IMR-90 (cell line): ENCODE results near the gene WEE1. TPM values are rescaled to one million over a fixed set of nuclear protein-coding genes. Genes with fewer than 3 reads are reported as not detected.

ENCODE experiments used
- ATAC-seq: fragments of 200-7000 bp; cut with Tn5 transposase; 2 replicates; pipeline ENCODE4 v1.9.1; 2020; ENCODE audit warnings: low read depth, mild to moderate bottlenecking, moderate library complexity
- BruUV-seq: library from RNA; stranded (reverse); fragments of 400-500 nt; replicated peaks from 2 replicates; lab custom pipeline; 2021; lab: Mats Ljungman, UMichigan
- CTCF ChIA-PET: fragments of 300-600 bp; formaldehyde crosslinking; extraction: SDS; loops from one replicate; lab custom pipeline; 2021; ENCODE audit warnings: antibody characterized with exemption; lab: Yijun Ruan, JAX
- POLR2A ChIA-PET: fragments of 300-600 bp; sonication (Branson Sonifier 250); formaldehyde crosslinking; loops from one replicate; lab custom pipeline; 2022; ENCODE audit warnings: antibody characterized with exemption; ENCODE audit not compliant: unreplicated experiment; lab: Charles Lee
- DNase-seq: peaks from one replicate; pipeline ENCODE4 v3.0.0; 2013
- H2AFZ ChIP-seq: replicated peaks from 2 replicates; pipeline ENCODE3; 2013; ENCODE audit warnings: low read length, mild to moderate bottlenecking; ENCODE audit not compliant: poor library complexity
- H2AK5ac ChIP-seq: 2 replicates; pipeline ENCODE4 v1.6.1; 2013; ENCODE audit warnings: low read depth, low read length, inconsistent platforms
- H2AK9ac ChIP-seq: replicated peaks from 2 replicates; pipeline ENCODE3; 2013; ENCODE audit warnings: mild to moderate bottlenecking, low read depth, low read length, moderate library complexity; ENCODE audit not compliant: poor library complexity
- H2BK120ac ChIP-seq: 2 replicates; pipeline ENCODE4 v1.6.1; 2013; ENCODE audit warnings: low read depth, low read length, inconsistent platforms
- H2BK15ac ChIP-seq: 3 replicates; pipeline ENCODE4 v1.6.1; 2013; ENCODE audit warnings: low read depth, low read length, inconsistent platforms
- H2BK20ac ChIP-seq: 2 replicates; pipeline ENCODE4 v1.6.1; 2013; ENCODE audit warnings: low read depth, mild to moderate bottlenecking, inconsistent platforms, low read length, moderate library complexity
- H2BK5ac ChIP-seq: 2 replicates; pipeline ENCODE4 v1.6.1; 2013; ENCODE audit warnings: mild to moderate bottlenecking, low read depth, low read length, inconsistent platforms; ENCODE audit not compliant: poor library complexity, severe bottlenecking
- H3K14ac ChIP-seq: replicated peaks from 2 replicates; pipeline ENCODE4 v1.6.1; 2013; ENCODE audit warnings: low read depth, low read length, inconsistent platforms
- H3K18ac ChIP-seq: 2 replicates; pipeline ENCODE4 v1.6.1; 2013; ENCODE audit warnings: low read depth, low read length, control low read depth
- H3K23ac ChIP-seq: 2 replicates; pipeline ENCODE4 v1.6.1; 2013; ENCODE audit warnings: low read depth, low read length, inconsistent platforms
- H3K27ac ChIP-seq: 2 replicates; pipeline ENCODE4 v1.5.1; 2013; ENCODE audit warnings: mild to moderate bottlenecking, control low read depth, low read length; ENCODE audit not compliant: insufficient read depth
- H3K27me3 ChIP-seq: 2 replicates; pipeline ENCODE4 v1.6.1; 2013; ENCODE audit warnings: low read length; ENCODE audit not compliant: control insufficient read depth, insufficient read depth
- H3K36me3 ChIP-seq: 2 replicates; pipeline ENCODE4 v1.6.1; 2013; ENCODE audit warnings: low read length, mixed read lengths; ENCODE audit not compliant: control insufficient read depth, insufficient read depth
- H3K4ac ChIP-seq: 2 replicates; pipeline ENCODE4 v1.6.1; 2013; ENCODE audit warnings: low read depth, low read length, inconsistent platforms
- H3K4me1 ChIP-seq: 2 replicates; pipeline ENCODE4 v1.6.1; 2013; ENCODE audit warnings: low read length, mixed read lengths; ENCODE audit not compliant: control insufficient read depth, insufficient read depth
- H3K4me2 ChIP-seq: 2 replicates; pipeline ENCODE4 v1.6.1; 2013; ENCODE audit warnings: low read depth, mild to moderate bottlenecking, control low read depth, low read length, moderate library complexity
- H3K4me3 ChIP-seq: 2 replicates; pipeline ENCODE4 v1.5.1; 2013; ENCODE audit warnings: low read depth, mild to moderate bottlenecking, control low read depth, low read length, moderate library complexity; ENCODE audit not compliant: insufficient read depth
- H3K56ac ChIP-seq: 2 replicates; pipeline ENCODE4 v1.6.1; 2013; ENCODE audit warnings: low read length, inconsistent platforms; ENCODE audit not compliant: insufficient read depth; ENCODE audit errors: extremely low read depth
- H3K79me1 ChIP-seq, 2 experiments: 2 replicates each; pipeline ENCODE4 v1.6.1; 2013; ENCODE audit warnings: low read length in 2 of 2, inconsistent platforms in 1 of 2, low read depth in 1 of 2
- H3K9ac ChIP-seq: 2 replicates; pipeline ENCODE4 v1.6.1; 2013; ENCODE audit warnings: low read depth, low read length, control low read depth
- H3K9me1 ChIP-seq: 2 replicates; pipeline ENCODE4 v1.6.1; 2013; ENCODE audit warnings: low read length, inconsistent platforms; ENCODE audit not compliant: insufficient read depth
- H3K9me3 ChIP-seq: 2 replicates; pipeline ENCODE4 v1.6.1; 2013; ENCODE audit warnings: low read length; ENCODE audit not compliant: control insufficient read depth, insufficient read depth
- H4K20me1 ChIP-seq: 2 replicates; pipeline ENCODE4 v1.6.1; 2013; ENCODE audit warnings: low read length, inconsistent platforms; ENCODE audit not compliant: insufficient read depth
- H4K5ac ChIP-seq: 2 replicates; pipeline ENCODE4 v1.6.1; 2013; ENCODE audit warnings: mild to moderate bottlenecking, low read depth, low read length, control low read depth
- H4K8ac ChIP-seq, 2 experiments: 2 replicates each; pipeline ENCODE4 v1.6.1; 2013; ENCODE audit warnings: low read depth in 2 of 2, low read length in 2 of 2, control low read depth in 1 of 2, inconsistent platforms in 1 of 2
- H4K91ac ChIP-seq: 2 replicates; pipeline ENCODE4 v1.6.1; 2013; ENCODE audit warnings: low read depth, low read length, inconsistent platforms; ENCODE audit not compliant: insufficient read depth
- CTCF ChIP-seq: conservative IDR thresholded peaks from 2 replicates; pipeline ENCODE4 v1.5.1; 2012; ENCODE audit warnings: mild to moderate bottlenecking, low read depth, low read length, improper control_type of control experiment
- FOS ChIP-seq: fragments of 150-350 bp; IDR thresholded peaks from 2 replicates; pipeline ENCODE4 v1.6.1; 2016; ENCODE audit warnings: low read depth, low read length
- RFX5 ChIP-seq: IDR thresholded peaks from 2 replicates; pipeline ENCODE4 v1.8.0; 2012; ENCODE audit warnings: low read depth, mild to moderate bottlenecking, low read length, moderate library complexity
- WGBS, 2 experiments: methylation state at CpG; one replicate each; pipeline versions ENCODE4 v1.1.5 to v1.1.7; 2013; ENCODE audit warnings: missing lambda C conversion rate in 2 of 2; ENCODE audit not compliant: insufficient read length in 1 of 2; ENCODE audit errors: extremely low coverage in 2 of 2; 5-methylcytosine and 5-hydroxymethylcytosine counted together
- dilution Hi-C: fragments of 300-500 bp; cut with HindIII; formaldehyde crosslinking; loops from one replicate; pipeline ENCODE4 v1.14.3; 2018; ENCODE audit warnings: low sequenced_read_pairs; ENCODE audit not compliant: unreplicated experiment
- in situ Hi-C: fragments of 300-500 bp; cut with MboI; formaldehyde crosslinking; loops from 3 replicates; pipeline ENCODE4 v1.14.3; 2019; ENCODE audit warnings: low sequenced_read_pairs, inconsistent platforms, mixed read lengths
- intact Hi-C: fragments of 100-400 bp; cut with micrococcal nuclease; formaldehyde crosslinking; loops from 2 replicates; pipeline ENCODE4 v1.10.0; 2022
- polyA plus RNA-seq, 3 experiments: library from polyadenylated mRNA; depleted of rRNA; stranded (reverse); fragments of >200 nt; gene quantifications; 2 replicates each; pipeline ENCODE4 v1.2.3, GENCODE V29; 2012; ENCODE audit warnings: low replicate concordance in 1 of 3
- total RNA-seq: library from RNA; depleted of rRNA; stranded (reverse); fragments of >200 nt; gene quantifications from 2 replicates; pipeline ENCODE4 v1.2.3, GENCODE V29; 2012

WEE1 gene
- total and polyA plus RNA-seq, 2 of the 4 experiments (the other 2 are of a cell fraction) = 26.5 to 29.2 TPM

GRCh38 chr11:9580894-9581293 is 7.4 kb downstream of the WEE1 start:
- intact Hi-C loops (no loop called here), in situ Hi-C loops (no loop called here), dilution Hi-C loops (no loop called here)
- Histone ChIP-seq H3K36me3 (peaks cover 32% of the 10 kb centered on the region), H3K23ac (no peak overlapping the region), H2AK9ac (no peak overlapping the region), H2AFZ (no peak overlapping the region), H3K27ac (no peak overlapping the region), H3K56ac (no peak overlapping the region), H3K4me3 (no peak overlapping the region), H4K5ac (no peak overlapping the region), H3K4me2 (no peak overlapping the region), H3K9me1 (peaks cover 3% of the 10 kb centered on the region; the same call in 1 of the 2 replicates), H4K8ac (no peak overlapping the region), H3K4me1 (no peaks in the 10 kb centered on the region), H3K14ac (no peak overlapping the region), H3K18ac (no peak overlapping the region), H4K91ac (no peak overlapping the region), H4K20me1 (no peaks in the 10 kb centered on the region; the same call in 1 of the 2 replicates), H3K27me3 (no peaks in the 10 kb centered on the region), H3K79me1 (peaks cover 9 to 46% of the 10 kb centered on the region in 2 experiments; a peak in 3 of 4 replicates), H3K9ac (no peak overlapping the region), H2BK5ac (no peak overlapping the region), H3K9me3 (no peaks in the 10 kb centered on the region), H2AK5ac (peak overlapping the region; percentile 32; the same call in 1 of the 2 replicates), H2BK15ac (no peak overlapping the region), H2BK120ac (no peak overlapping the region), H2BK20ac (no peak overlapping the region), H3K4ac (0 out of 2 replicates have a peak overlapping the region, but pooled peaks have one; percentile 13)
- CTCF ChIA-PET = no interaction called here
- TF ChIP-seq RFX5 = no peak
- no peak for TF ChIP-seq FOS
- TF ChIP-seq CTCF = no peak
- POLR2A ChIA-PET = no interaction called here
- 95% methylated on average over 4 of the region's 4 CpGs; no CpG with 5 or more reads in 1 of the 2 experiments for WGBS, 2 experiments
- no TSS peak for BruUV-seq
- DNase-seq (no peak), ATAC-seq (no peak)
